HepG2 (cell line): ENCODE data around the gene GPER1. TPM values are rescaled to one million over a fixed set of nuclear protein-coding genes. Genes with fewer than 3 reads are reported as not detected.

ENCODE experiments used
- AHR ChIP-seq: IDR thresholded peaks from 2 replicates; pipeline ENCODE4 v1.6.1; 2018; ENCODE audit warnings: missing genetic modification reagents, missing compliant biosample characterization
- CAMTA2 ChIP-seq: sonication (generic); formaldehyde crosslinking; IDR thresholded peaks from 2 replicates; pipeline ENCODE4 v1.4.0; 2020; ENCODE audit warnings: mild to moderate bottlenecking, missing genetic modification reagents, borderline replicate concordance
- EP300 ChIP-seq, 3 experiments: sonication (generic) in 1 of 3; formaldehyde crosslinking in 1 of 3; IDR thresholded peaks; 2 replicates each; pipeline versions ENCODE4 v1.5.1 to v1.6.1; 2011 to 2020; ENCODE audit warnings: low read depth in 2 of 3, low read length in 2 of 3, borderline replicate concordance in 1 of 3, improper control_type of control experiment in 1 of 3, mild to moderate bottlenecking in 1 of 3, missing genetic modification reagents in 1 of 3, moderate library complexity in 1 of 3
- GATAD1 ChIP-seq: IDR thresholded peaks from 2 replicates; pipeline ENCODE4 v1.6.1; 2016; ENCODE audit warnings: missing genetic modification reagents, missing compliant biosample characterization
- HDAC2 ChIP-seq: sonication (generic); formaldehyde crosslinking; IDR thresholded peaks from 2 replicates; pipeline ENCODE4 v1.4.0; 2020; ENCODE audit warnings: missing genetic modification reagents
- KLF13 ChIP-seq: sonication (generic); formaldehyde crosslinking; IDR thresholded peaks from 2 replicates; pipeline ENCODE4 v1.4.0; 2020; ENCODE audit warnings: mild to moderate bottlenecking, missing genetic modification reagents
- MAFF ChIP-seq: IDR thresholded peaks from 2 replicates; pipeline ENCODE4 v1.6.1; 2011; ENCODE audit warnings: low read depth, low read length, improper control_type of control experiment
- RBAK ChIP-seq: sonication (generic); formaldehyde crosslinking; IDR thresholded peaks from 2 replicates; pipeline ENCODE4 v1.5.1; 2020; ENCODE audit warnings: mild to moderate bottlenecking, missing genetic modification reagents
- SCMH1 ChIP-seq: sonication (generic); formaldehyde crosslinking; IDR thresholded peaks from 2 replicates; pipeline ENCODE4 v1.9.0; 2021; ENCODE audit warnings: missing genetic modification reagents, mild to moderate bottlenecking, borderline replicate concordance
- SMAD9 ChIP-seq: sonication (generic); formaldehyde crosslinking; IDR thresholded peaks from 2 replicates; pipeline ENCODE4 v1.5.1; 2020; ENCODE audit warnings: mild to moderate bottlenecking, missing genetic modification reagents
- SOX5 ChIP-seq: IDR thresholded peaks from 2 replicates; pipeline ENCODE4 v1.6.1; 2016; ENCODE audit warnings: borderline replicate concordance
- ZFX ChIP-seq: sonication (generic); formaldehyde crosslinking; IDR thresholded peaks from 2 replicates; pipeline ENCODE4 v1.4.0; 2020; ENCODE audit warnings: mild to moderate bottlenecking, low read depth, missing genetic modification reagents, moderate library complexity
- ZNF180 ChIP-seq: sonication (generic); formaldehyde crosslinking; IDR thresholded peaks from 2 replicates; pipeline ENCODE4 v1.4.0; 2020; ENCODE audit warnings: low read depth, missing genetic modification reagents, borderline replicate concordance
- ZNF468 ChIP-seq: sonication (generic); formaldehyde crosslinking; IDR thresholded peaks from 2 replicates; pipeline ENCODE4 v1.8.0; 2022; ENCODE audit warnings: mild to moderate bottlenecking, moderate library complexity, missing genetic modification reagents
- ZNF792 ChIP-seq: IDR thresholded peaks from 2 replicates; pipeline ENCODE4 v1.6.1; 2016
- ZNF83 ChIP-seq: sonication (generic); formaldehyde crosslinking; IDR thresholded peaks from 2 replicates; pipeline ENCODE4 v1.4.0; 2020; ENCODE audit warnings: missing genetic modification reagents, mild to moderate bottlenecking, borderline replicate concordance
- polyA plus RNA-seq, 8 experiments: library from polyadenylated mRNA; depleted of rRNA in 3 of 8; stranded (reverse) in 7 of 8; unstranded in 1 of 8; fragments of >200 nt; fragmentation: Illumina TruSeq in 4 of 8; extraction: Trizol in 4 of 8; gene quantifications; 2 replicates each; pipeline versions ENCODE4 v1.2.1 to v1.2.3, GENCODE V29; 2011 to 2016; ENCODE audit warnings: low read depth in 4 of 8, missing spikeins in 1 of 8, mixed read lengths in 1 of 8; ENCODE audit not compliant: insufficient read depth in 1 of 8
- total RNA-seq, 5 experiments: library from RNA; depleted of rRNA; stranded (reverse); fragments of >200 nt; fragmentation: Illumina TruSeq; extraction: Trizol; gene quantifications; 2 replicates each; pipeline ENCODE4 v1.2.3, GENCODE V29; 2016; ENCODE audit warnings: low read depth in 1 of 5
- TF ChIP-seq, protein P1 (sequence below): sonication (generic); formaldehyde crosslinking; IDR thresholded peaks from 2 replicates; pipeline ENCODE4 v1.4.0; 2020; ENCODE audit warnings: low read depth, missing genetic modification reagents
- TF ChIP-seq, protein P2 (sequence below): sonication (generic); formaldehyde crosslinking; IDR thresholded peaks from 2 replicates; pipeline ENCODE4 v1.4.0; 2020; ENCODE audit warnings: missing genetic modification reagents, low read depth, mild to moderate bottlenecking, borderline replicate concordance
- TF ChIP-seq, protein P3 (sequence below): IDR thresholded peaks from 2 replicates; pipeline ENCODE4 v1.6.1; 2016; ENCODE audit warnings: missing genetic modification reagents, missing compliant biosample characterization
- TF ChIP-seq, protein P4 (sequence below): sonication (generic); formaldehyde crosslinking; IDR thresholded peaks from 2 replicates; pipeline ENCODE4 v1.5.1; 2020; ENCODE audit warnings: missing genetic modification reagents, mild to moderate bottlenecking, borderline replicate concordance
- TF ChIP-seq, protein P5 (sequence below): IDR thresholded peaks from 2 replicates; pipeline ENCODE4 v1.6.1; 2016; ENCODE audit warnings: mild to moderate bottlenecking, missing biosample characterization, missing genetic modification reagents

The GPER1 gene
- total and polyA plus RNA-seq, 2 of the 13 experiments (the other 11 are each of a cell fraction or from before 2014, with no cell fraction given), result 12.7 to 19.7 TPM

DNA sequence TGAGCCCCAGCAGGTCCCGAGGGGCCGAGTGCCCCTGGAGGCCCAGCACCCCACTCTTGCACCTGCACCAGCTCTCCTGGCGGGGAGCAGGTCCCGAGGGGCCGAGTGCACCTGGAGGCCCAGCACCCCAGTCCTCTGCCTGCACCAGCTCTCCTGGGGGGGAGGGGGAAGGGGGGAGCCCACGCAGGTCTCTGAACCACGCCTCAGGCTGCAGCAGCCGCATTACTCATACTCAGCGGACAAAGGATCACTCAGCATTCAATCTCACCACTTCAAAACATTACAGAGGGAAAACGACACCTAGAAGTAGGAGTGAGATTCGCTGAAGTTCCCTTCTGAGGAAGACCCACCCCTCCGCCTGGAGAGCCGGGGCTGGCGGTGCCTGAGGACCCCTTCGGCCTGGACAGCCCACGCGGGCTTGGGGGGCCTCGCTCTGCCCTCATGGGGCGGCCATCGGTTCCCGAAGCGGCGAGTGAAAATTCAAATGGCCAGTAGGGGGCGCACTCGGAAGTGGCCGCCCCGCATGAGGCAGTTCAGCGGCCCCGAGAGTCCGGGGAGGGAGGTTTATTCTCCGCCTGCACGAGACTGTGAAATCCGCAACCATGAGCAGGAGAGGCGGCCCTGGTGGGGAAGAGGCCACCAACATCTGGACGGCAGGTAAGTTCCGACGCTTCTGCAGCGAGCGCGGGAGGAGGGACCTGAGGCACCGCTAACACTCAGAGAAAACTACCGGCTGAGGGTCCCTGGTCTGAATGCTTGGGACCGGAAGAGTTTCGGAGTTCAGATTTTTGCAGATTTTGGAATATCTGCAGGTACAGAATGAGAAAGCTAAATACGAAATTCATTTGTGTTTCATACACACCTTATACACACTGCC lies 1.1 kb upstream of the GPER1 start (continued):
- TF ChIP-seq, protein P1, sequence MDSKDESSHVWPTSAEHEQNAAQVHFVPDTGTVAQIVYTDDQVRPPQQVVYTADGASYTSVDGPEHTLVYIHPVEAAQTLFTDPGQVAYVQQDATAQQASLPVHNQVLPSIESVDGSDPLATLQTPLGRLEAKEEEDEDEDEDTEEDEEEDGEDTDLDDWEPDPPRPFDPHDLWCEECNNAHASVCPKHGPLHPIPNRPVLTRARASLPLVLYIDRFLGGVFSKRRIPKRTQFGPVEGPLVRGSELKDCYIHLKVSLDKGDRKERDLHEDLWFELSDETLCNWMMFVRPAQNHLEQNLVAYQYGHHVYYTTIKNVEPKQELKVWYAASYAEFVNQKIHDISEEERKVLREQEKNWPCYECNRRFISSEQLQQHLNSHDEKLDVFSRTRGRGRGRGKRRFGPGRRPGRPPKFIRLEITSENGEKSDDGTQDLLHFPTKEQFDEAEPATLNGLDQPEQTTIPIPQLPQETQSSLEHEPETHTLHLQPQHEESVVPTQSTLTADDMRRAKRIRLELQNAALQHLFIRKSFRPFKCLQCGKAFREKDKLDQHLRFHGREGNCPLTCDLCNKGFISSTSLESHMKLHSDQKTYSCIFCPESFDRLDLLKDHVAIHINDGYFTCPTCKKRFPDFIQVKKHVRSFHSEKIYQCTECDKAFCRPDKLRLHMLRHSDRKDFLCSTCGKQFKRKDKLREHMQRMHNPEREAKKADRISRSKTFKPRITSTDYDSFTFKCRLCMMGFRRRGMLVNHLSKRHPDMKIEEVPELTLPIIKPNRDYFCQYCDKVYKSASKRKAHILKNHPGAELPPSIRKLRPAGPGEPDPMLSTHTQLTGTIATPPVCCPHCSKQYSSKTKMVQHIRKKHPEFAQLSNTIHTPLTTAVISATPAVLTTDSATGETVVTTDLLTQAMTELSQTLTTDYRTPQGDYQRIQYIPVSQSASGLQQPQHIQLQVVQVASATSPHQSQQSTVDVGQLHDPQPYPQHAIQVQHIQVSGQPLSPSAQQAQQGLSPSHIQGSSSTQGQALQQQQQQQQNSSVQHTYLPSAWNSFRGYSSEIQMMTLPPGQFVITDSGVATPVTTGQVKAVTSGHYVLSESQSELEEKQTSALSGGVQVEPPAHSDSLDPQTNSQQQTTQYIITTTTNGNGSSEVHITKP, result peak; percentile 37; the same call in 1 of the 2 replicates
- TF ChIP-seq KLF13 (CRISPR knock-in tag) (no peak), HDAC2 (peak; percentile 61), SOX5 (0 out of 2 replicates have a peak, but pooled peaks have one; percentile 44), ZNF83 (CRISPR knock-in tag) (no peak), GATAD1 (peak; percentile 31; the same call in 1 of the 2 replicates), AHR (CRISPR knock-in tag) (0 out of 2 replicates have a peak, but pooled peaks have one; percentile 41), ZNF180 (no peak), RBAK (CRISPR knock-in tag) (no peak), ZNF468 (CRISPR knock-in tag) (no peak), ZFX (peak; percentile 78), CAMTA2 (no peak), SCMH1 (CRISPR knock-in tag) (no peak), SMAD9 (CRISPR knock-in tag) (no peak), EP300 (IDR thresholded peaks at IDR 0.05; ENCODE audit: low read depth in 2 of 2, low read length in 2 of 2) (no peak), EP300 (CRISPR knock-in tag; IDR thresholded peaks at IDR 0.05; ENCODE audit: borderline replicate concordance) (peak; percentile 41; the same call in 1 of the 2 replicates), MAFF (no peak), ZNF792 (CRISPR knock-in tag) (peak; percentile 32; the same call in 1 of the 2 replicates)
- TF ChIP-seq, protein P2, sequence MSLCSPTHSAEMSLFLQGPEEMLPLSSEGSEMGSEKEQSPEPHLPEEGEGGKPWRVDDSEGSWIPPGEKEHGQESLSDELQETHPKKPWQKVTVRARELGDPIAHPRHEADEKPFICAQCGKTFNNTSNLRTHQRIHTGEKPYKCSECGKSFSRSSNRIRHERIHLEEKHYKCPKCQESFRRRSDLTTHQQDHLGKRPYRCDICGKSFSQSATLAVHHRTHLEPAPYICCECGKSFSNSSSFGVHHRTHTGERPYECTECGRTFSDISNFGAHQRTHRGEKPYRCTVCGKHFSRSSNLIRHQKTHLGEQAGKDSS (CRISPR knock-in tag), result peak; percentile 26; the same call in 1 of the 2 replicates
- TF ChIP-seq, protein P3, sequence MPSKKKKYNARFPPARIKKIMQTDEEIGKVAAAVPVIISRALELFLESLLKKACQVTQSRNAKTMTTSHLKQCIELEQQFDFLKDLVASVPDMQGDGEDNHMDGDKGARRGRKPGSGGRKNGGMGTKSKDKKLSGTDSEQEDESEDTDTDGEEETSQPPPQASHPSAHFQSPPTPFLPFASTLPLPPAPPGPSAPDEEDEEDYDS (CRISPR knock-in tag), result 0 out of 2 replicates have a peak, but pooled peaks have one; percentile 48
- TF ChIP-seq, protein P4, sequence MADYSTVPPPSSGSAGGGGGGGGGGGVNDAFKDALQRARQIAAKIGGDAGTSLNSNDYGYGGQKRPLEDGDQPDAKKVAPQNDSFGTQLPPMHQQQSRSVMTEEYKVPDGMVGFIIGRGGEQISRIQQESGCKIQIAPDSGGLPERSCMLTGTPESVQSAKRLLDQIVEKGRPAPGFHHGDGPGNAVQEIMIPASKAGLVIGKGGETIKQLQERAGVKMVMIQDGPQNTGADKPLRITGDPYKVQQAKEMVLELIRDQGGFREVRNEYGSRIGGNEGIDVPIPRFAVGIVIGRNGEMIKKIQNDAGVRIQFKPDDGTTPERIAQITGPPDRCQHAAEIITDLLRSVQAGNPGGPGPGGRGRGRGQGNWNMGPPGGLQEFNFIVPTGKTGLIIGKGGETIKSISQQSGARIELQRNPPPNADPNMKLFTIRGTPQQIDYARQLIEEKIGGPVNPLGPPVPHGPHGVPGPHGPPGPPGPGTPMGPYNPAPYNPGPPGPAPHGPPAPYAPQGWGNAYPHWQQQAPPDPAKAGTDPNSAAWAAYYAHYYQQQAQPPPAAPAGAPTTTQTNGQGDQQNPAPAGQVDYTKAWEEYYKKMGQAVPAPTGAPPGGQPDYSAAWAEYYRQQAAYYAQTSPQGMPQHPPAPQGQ, result no peak
- TF ChIP-seq, protein P5, sequence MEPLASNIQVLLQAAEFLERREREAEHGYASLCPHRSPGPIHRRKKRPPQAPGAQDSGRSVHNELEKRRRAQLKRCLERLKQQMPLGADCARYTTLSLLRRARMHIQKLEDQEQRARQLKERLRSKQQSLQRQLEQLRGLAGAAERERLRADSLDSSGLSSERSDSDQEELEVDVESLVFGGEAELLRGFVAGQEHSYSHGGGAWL, result 0 out of 2 replicates have a peak, but pooled peaks have one; percentile 46
